HUES64 (cell line): Measurements from ENCODE around the gene KIF6.

ENCODE experiments used
- H3K27ac ChIP-seq: 2 replicates; pipeline ENCODE4 v1.7.0; 2013; ENCODE audit warnings: low read depth, low read length, inconsistent platforms
- H3K27me3 ChIP-seq: 2 replicates; pipeline ENCODE4 v1.6.1; 2013; ENCODE audit warnings: mild to moderate bottlenecking, low read length; ENCODE audit not compliant: insufficient read depth
- H3K36me3 ChIP-seq: 2 replicates; pipeline ENCODE4 v1.6.1; 2013; ENCODE audit warnings: mild to moderate bottlenecking, low read length; ENCODE audit not compliant: insufficient read depth
- H3K4me1 ChIP-seq: 2 replicates; pipeline ENCODE4 v1.6.1; 2013; ENCODE audit warnings: mild to moderate bottlenecking, low read length, moderate library complexity; ENCODE audit not compliant: insufficient read depth
- H3K4me3 ChIP-seq: 2 replicates; pipeline ENCODE4 v1.5.1; 2013; ENCODE audit warnings: mild to moderate bottlenecking, low read length, moderate library complexity
- H3K9ac ChIP-seq: 2 replicates; pipeline ENCODE4 v1.6.1; 2013; ENCODE audit warnings: mild to moderate bottlenecking, low read depth, low read length
- H3K9me3 ChIP-seq: 2 replicates; pipeline ENCODE4 v1.6.1; 2013; ENCODE audit warnings: low read depth, low read length; ENCODE audit not compliant: insufficient read depth
- WGBS: fragments of 150-250, 120-280 bp; methylation state at CpG from one replicate; pipeline ENCODE4 v1.1.7; 2013; ENCODE audit warnings: missing lambda C conversion rate; 5-methylcytosine and 5-hydroxymethylcytosine counted together

The KIF6 gene

DNA sequence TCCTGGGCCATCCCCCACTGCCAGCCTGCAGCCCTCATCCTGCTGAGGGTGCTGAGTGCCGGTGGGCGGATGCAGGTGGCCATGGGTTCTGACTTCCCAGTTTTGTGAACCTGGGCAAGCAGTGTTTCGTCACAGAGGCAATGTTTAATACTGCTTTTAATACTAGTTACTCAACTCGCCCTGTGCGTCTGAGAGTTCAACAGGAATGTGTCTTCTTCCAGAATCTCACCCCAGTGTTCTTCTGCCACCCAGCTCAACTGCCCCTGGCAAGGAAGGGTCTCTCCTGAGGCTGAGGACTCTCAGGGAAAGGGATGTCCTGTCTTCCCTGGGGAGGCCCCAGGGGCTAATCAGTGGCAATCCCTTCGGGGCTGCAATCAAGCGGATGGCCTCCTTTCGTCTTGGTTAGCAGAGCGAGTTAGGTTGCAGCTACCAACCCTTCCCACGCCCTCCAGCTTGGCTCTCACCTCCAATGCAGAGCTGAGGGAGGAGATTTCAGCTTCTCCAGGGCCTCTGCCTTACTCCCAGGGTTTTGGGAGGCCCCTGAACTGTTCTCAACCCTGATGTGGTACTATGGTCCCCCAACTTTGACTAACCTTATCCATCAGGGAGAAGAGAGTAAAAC, 404.7 kb downstream of the KIF6 start:
- H3K9ac ChIP-seq, result no peak overlapping the region
- H3K9me3 ChIP-seq, result no peaks in the 10 kb centered on the region
- WGBS, result 91% methylated on average over 10 of the region's 10 CpGs
- no peaks in the 10 kb centered on the region for H3K4me1 ChIP-seq
- peaks cover 10% of the 10 kb centered on the region for H3K27me3 ChIP-seq
- H3K27ac ChIP-seq, result no peak overlapping the region
- no peak overlapping the region for H3K4me3 ChIP-seq
- no peaks in the 10 kb centered on the region for H3K36me3 ChIP-seq

DNA sequence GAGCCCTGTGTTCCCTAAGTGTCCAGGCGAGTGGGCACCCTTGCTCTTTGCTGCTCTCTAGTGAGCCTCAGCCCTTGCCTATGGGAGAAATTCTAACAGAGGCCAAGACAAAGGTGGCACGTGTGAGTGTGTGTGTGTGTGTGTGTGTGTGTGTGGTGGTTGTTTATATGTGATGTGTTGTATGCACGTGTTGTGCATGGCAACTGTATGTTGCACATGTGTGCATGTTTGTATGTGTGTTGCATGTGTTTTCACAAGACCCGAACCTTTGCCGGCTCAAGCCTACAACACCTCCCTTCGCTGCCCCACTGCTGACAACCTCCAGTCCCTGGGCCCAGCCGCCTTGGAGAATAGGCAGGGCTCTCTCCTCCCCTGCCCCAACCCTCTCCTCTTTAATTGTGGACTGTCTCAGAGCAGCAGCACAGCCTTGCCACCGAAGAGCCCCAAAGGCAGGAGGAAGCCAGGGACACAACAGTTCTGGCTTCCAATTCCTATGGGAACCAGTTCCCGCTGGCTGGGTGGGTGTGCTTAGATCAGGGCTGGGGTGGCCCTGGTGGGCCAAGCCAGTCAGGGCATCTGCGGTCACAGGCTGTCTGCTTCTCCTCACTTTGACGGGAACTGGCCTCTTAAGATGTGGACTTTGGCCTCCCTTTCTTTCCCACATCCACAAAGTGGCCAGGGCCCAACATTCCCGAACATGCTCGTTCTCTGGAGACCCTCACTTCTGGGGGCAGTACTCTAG, 405.4 kb downstream of the KIF6 start:
- H3K9me3 ChIP-seq, result no peaks in the 10 kb centered on the region
- 91% methylated on average over 13 of the region's 13 CpGs for WGBS
- no peaks in the 10 kb centered on the region for H3K4me1 ChIP-seq
- peaks cover 17% of the 10 kb centered on the region for H3K27me3 ChIP-seq
- H3K4me3 ChIP-seq, result no peak overlapping the region
- H3K36me3 ChIP-seq, result no peaks in the 10 kb centered on the region
- H3K27ac ChIP-seq, result no peak overlapping the region
- no peak overlapping the region for H3K9ac ChIP-seq

DNA sequence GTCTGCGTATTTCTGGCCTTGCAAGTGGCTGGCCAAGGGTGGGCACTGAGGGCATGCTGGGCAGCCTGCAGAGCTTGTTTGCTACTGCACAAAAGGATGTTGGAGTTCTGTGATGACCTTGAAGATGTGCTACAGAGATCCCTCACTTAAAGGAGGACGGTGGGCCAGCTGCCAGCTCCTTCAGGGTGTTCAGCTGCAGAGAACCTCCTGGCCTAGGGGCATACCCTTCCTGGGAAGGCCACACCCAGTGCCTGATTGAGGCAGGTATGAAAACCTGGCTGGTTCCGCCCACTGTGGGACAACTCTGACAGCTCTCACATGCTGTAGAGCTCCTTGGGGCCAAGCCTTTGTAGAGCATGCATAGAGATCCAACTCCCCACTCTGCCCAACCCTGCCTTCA, 408.0 kb downstream of the KIF6 start:
- H3K4me1 ChIP-seq, result no peaks in the 10 kb centered on the region; the same call in 1 of the 2 replicates
- no peak overlapping the region for H3K4me3 ChIP-seq
- H3K36me3 ChIP-seq, result no peaks in the 10 kb centered on the region
- H3K9me3 ChIP-seq, result no peaks in the 10 kb centered on the region
- no peak overlapping the region for H3K9ac ChIP-seq
- H3K27ac ChIP-seq, result no peak overlapping the region
- 87% methylated on average over 3 of the region's 3 CpGs for WGBS
- H3K27me3 ChIP-seq, result peaks cover 43% of the 10 kb centered on the region

DNA sequence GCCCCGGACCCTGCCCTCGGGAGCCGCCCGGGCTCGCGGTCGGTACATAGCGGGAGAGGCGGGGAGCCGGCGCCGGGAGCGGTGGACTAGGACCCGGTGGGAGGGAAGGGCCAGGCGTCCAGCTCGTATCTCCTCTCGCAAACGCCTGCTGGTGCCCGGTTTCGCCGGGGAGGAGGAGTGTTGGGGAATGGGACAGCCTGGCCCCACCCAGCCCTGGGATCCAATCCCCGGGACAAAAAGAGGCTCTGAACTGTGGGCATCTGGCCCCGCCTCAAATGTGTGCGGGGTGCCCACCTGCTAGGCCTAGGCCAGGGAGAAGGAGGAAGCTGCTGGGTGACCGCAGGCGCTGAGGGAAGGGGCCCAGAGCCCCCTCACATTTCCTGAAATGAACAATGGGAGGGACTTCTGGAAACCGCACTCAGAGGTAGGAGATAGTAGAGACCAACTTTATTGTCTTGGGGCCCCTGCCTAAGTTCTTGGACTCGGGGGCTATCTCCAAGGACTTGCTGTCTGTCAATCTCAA, 410.9 kb downstream of the KIF6 start, which contains the start of gene KCNK17:
Gene KCNK17 (minus strand): TSS at position 147 of the 523 bp plus-strand sequence. CDS start 99 bp downstream, at position 48.
- Histone ChIP-seq H3K36me3 (no peaks in the 10 kb centered on the region), H3K9me3 (no peaks in the 10 kb centered on the region), H3K27ac (no peak within 1 kb of the TSS), H3K9ac (peak within 1 kb of the TSS; percentile 68), H3K4me3 (peak within 1 kb of the TSS; percentile 62), H3K27me3 (peaks cover 62% of the 10 kb centered on the region), H3K4me1 (no peaks in the 10 kb centered on the region; the same call in 1 of the 2 replicates)
- 18% methylated on average over 28 of the region's 28 CpGs for WGBS

DNA sequence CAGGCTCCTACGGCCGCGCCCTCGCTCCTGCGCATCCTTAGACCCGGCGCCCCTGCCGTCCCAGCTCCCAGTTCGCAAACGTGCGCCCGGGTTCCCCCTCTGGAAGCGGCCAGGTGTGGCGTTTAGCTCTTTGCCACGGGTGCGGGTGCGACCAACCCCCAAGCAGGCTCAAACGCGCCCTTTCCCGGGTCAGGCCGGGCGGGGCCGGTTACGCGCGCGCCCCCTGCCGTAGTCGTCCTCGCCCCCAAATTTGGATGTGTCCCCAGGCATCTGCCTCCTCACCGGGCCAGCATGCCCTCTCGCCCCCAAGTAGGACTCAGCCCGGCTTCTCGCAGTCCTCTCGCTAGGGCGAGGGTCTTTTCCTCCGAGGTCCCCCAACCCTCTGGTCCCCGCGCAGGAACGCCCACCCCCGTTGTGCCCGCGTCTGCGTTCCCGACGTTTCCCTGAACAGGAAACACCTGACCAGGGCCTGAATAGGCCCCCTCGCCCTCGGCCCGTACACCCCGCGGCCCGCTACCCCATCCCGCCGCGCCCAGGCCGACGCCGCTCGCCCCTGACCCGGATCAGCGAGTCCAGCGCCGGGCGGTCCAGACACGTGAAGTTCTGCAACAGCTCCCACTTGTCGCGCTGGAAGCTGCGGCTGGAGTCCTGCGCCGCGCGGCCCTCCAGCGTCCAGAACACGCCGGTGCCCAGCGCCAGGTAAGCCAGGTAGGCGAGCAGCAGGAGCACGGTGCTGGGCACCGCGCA, 411.5 kb downstream of the KIF6 start:
- Histone ChIP-seq H3K9me3 (no peaks in the 10 kb centered on the region), H3K27me3 (peaks cover 62% of the 10 kb centered on the region), H3K4me1 (no peaks in the 10 kb centered on the region; the same call in 1 of the 2 replicates), H3K9ac (peak overlapping the region; percentile 68), H3K27ac (no peak overlapping the region), H3K4me3 (peak overlapping the region; percentile 62), H3K36me3 (no peaks in the 10 kb centered on the region)
- WGBS, result 1% methylated on average over 80 of the region's 80 CpGs

DNA sequence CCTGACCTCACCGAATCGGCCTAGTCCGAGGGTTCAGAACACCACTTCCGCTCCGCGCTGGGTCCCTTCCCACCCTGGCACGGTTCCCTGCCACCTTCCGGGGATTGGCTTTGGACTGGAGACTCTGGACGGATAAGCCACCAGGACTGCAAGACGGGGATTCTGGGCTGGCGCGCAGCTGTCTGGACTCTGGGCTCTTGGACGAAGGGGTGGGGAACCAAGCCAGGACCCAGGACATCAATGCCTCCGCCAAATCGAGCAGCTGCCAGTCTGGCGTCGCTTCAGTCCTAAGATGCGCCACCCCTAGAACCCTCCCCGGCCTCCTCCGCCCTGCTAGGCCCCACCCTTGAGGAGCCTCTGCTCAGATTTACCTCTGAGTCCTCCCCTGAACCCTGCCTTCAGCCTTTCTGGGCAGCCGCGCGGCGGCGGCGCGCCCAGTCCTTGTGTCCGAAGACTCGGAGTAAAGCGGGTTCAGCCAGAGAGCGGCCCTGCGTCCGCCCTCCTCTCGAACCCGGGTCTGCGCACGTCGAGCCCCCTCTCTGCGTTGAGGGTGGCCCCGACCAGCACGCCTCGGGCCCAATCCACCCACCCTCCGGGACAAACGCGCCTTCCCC, 412.2 kb downstream of the KIF6 start:
- Histone ChIP-seq H3K4me3 (peak overlapping the region; percentile 62), H3K9me3 (no peaks in the 10 kb centered on the region), H3K4me1 (no peaks in the 10 kb centered on the region; the same call in 1 of the 2 replicates), H3K9ac (peak overlapping the region; percentile 68), H3K27me3 (peaks cover 62% of the 10 kb centered on the region), H3K27ac (no peak overlapping the region), H3K36me3 (no peaks in the 10 kb centered on the region)
- WGBS, result 35% methylated on average over 45 of the region's 45 CpGs

DNA sequence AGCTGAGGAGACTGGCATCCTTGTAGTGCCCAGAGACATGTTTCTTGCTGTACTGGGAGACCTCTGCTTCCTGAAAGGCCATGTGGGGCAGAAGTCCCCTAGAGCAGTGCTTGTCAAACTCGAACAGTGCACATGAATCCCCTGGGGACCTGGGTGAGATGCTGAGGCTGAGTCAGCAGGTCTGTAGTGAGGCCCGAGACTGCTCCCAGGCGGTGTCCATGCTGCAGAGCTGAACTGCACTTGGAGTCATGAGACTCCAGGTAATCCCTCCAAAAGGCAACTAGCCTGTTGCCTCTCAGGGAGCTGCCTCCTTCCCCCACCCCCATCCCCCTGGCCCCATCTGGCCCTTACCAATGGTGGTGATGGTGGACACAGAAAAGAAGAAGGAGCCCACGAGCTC, 414.7 kb downstream of the KIF6 start:
- Histone ChIP-seq H3K36me3 (no peaks in the 10 kb centered on the region), H3K27ac (no peak overlapping the region), H3K27me3 (peaks cover 52% of the 10 kb centered on the region), H3K9ac (no peak overlapping the region), H3K4me3 (no peak overlapping the region), H3K9me3 (no peaks in the 10 kb centered on the region), H3K4me1 (no peaks in the 10 kb centered on the region; the same call in 1 of the 2 replicates)
- WGBS, result 83% methylated on average over 4 of the region's 4 CpGs

DNA sequence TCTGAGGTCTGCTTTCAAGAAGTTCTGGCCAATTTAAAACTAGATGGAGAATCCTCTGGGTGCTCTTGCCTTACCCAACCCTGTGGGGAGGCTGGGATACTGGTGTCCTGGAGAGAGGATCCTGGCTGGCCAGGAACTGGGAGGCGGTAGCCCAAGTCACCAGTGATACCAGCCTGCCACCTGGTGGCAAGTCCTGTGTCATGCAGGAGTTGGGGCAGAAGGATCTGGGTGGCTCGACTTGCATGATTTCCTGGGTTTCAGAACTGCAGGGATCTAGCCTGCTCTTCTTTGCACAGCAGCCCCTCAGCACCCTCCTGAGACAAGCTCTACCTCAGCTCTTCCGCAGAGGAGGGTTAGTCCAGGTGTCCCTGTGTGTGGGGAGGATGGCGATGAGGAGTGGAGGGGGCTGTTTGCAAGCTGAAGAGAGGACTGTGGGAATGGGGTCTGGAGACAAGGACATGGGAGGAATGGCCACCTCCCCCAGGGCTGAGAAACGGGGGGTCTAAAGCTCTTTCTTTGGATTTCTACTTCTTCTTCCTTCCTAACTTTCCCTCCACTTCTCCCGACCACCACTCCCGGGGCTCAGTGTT, 415.2 kb downstream of the KIF6 start:
- H3K9ac ChIP-seq, result no peak overlapping the region
- no peak overlapping the region for H3K27ac ChIP-seq
- 43% methylated on average over 7 of the region's 7 CpGs for WGBS

DNA sequence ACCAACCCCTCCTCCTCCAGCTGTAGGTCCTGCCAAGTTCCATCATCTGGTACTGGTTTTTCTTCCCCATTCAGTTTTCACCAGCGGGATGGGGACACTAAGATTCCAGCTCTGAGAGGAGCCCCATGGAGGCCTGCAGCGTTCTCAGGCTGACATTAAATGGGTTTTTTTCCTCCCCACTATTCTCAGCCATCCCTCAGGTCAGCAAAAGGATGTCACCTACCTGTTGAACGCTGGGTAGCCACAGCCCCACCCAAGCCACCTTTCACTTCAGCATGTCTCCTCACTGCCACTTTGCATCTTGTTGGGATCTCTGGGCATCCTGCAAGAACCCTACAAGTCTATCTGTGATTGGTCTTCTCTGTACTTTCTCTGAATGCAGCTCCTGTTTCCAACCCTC, 417.7 kb downstream of the KIF6 start:
- 88% methylated on average over 3 of the region's 3 CpGs for WGBS
- no peaks in the 10 kb centered on the region for H3K9me3 ChIP-seq
- no peak overlapping the region for H3K9ac ChIP-seq
- no peak overlapping the region for H3K4me3 ChIP-seq
- H3K4me1 ChIP-seq, result peaks cover 3% of the 10 kb centered on the region; the same call in 1 of the 2 replicates
- no peaks in the 10 kb centered on the region for H3K36me3 ChIP-seq
- H3K27ac ChIP-seq, result no peak overlapping the region
- peaks cover 21% of the 10 kb centered on the region for H3K27me3 ChIP-seq

More for the DNA sequence above, 415.2 kb downstream of the KIF6 start:
- Histone ChIP-seq H3K4me1 (no peaks in the 10 kb centered on the region; the same call in 1 of the 2 replicates), H3K4me3 (no peak overlapping the region), H3K36me3 (no peaks in the 10 kb centered on the region), H3K27me3 (peaks cover 47% of the 10 kb centered on the region), H3K9me3 (no peaks in the 10 kb centered on the region)

DNA sequence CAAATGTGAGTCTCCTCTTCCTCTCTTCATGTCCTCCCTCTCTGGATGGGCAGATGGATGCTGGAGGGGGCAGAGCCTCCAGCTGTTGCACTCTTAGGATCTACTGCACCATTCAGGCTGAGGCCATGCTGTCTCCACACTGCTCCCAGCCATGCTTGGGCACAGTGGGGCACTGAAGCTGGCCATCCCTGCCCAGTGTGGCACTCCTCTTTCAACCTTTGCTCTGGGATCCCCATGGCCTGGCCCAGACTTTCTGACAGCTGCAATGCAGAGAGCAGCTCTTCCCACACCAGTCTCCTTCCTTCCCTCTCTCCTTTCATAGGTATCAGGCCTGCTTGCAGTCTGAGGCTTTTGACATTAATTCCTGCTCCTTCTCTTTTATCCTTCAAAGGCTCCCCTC, 420.3 kb downstream of the KIF6 start:
- Histone ChIP-seq H3K36me3 (no peaks in the 10 kb centered on the region), H3K9me3 (no peaks in the 10 kb centered on the region), H3K27ac (no peak overlapping the region), H3K4me3 (no peak overlapping the region), H3K27me3 (no peaks in the 10 kb centered on the region), H3K4me1 (peaks cover 6% of the 10 kb centered on the region; the same call in 1 of the 2 replicates), H3K9ac (no peak overlapping the region)
